RWPE2 (cell line): ENCODE results near the gene SMYD1.

Experiments used
- ATAC-seq: fragments of 200-7000 bp; cut with Tn5 transposase; 3 replicates; pipeline ENCODE4 v1.9.1; 2021; ENCODE audit warnings: low read depth
- DNase-seq: peaks from one replicate; pipeline ENCODE4 v3.0.0-alpha.2; 2020; ENCODE audit warnings: low spot score
- H3K27ac ChIP-seq: fragments of 450-650 bp; 2 replicates; pipeline ENCODE4 v1.5.1; 2017; ENCODE audit warnings: mild to moderate bottlenecking; ENCODE audit not compliant: poor library complexity, severe bottlenecking
- H3K27me3 ChIP-seq: fragments of 250-450 bp; sonication (Bioruptor Pico); 2 replicates; pipeline ENCODE4 v1.5.1; 2021; ENCODE audit warnings: mild to moderate bottlenecking, moderate library complexity; ENCODE audit not compliant: insufficient read depth, poor library complexity, severe bottlenecking
- H3K36me3 ChIP-seq: fragments of 250-450 bp; sonication (Bioruptor Pico); 2 replicates; pipeline ENCODE4 v1.5.1; 2020; ENCODE audit warnings: low read depth, mild to moderate bottlenecking, moderate library complexity
- H3K4me1 ChIP-seq: fragments of 250-450 bp; sonication (Bioruptor Pico); 2 replicates; pipeline ENCODE4 v1.5.1; 2021; ENCODE audit warnings: mild to moderate bottlenecking, moderate library complexity; ENCODE audit not compliant: insufficient read depth, poor library complexity, severe bottlenecking
- H3K4me3 ChIP-seq: fragments of 250-450 bp; sonication (Bioruptor Pico); 2 replicates; pipeline ENCODE4 v1.5.1; 2021; ENCODE audit warnings: mild to moderate bottlenecking, moderate library complexity; ENCODE audit not compliant: severe bottlenecking
- H3K9me3 ChIP-seq: fragments of 250-450 bp; sonication (Bioruptor Pico); 2 replicates; pipeline ENCODE4 v1.5.1; 2021; ENCODE audit warnings: mild to moderate bottlenecking, moderate library complexity; ENCODE audit not compliant: severe bottlenecking
- TF ChIP-seq, protein P1 (sequence below): fragments of 450-650 bp; IDR thresholded peaks from one replicate; pipeline ENCODE4 v1.5.1; 2017; ENCODE audit warnings: mild to moderate bottlenecking, moderate library complexity; ENCODE audit not compliant: poor library complexity, severe bottlenecking

SMYD1 gene

GRCh38 chr2:88054782-88055370 is 12.7 kb upstream of the SMYD1 start:
- peak; percentile 9; the same call in 2 of the 3 replicates for ATAC-seq
- Histone ChIP-seq H3K36me3 (peaks cover 6% of the 10 kb centered on the region; the same call in 1 of the 2 replicates), H3K4me3 (peak overlapping the region; percentile 83), H3K9me3 (no peaks in the 10 kb centered on the region), H3K27ac (peak overlapping the region; percentile 75), H3K4me1 (peaks cover 9% of the 10 kb centered on the region), H3K27me3 (no peaks in the 10 kb centered on the region)
- TF ChIP-seq, protein P1, sequence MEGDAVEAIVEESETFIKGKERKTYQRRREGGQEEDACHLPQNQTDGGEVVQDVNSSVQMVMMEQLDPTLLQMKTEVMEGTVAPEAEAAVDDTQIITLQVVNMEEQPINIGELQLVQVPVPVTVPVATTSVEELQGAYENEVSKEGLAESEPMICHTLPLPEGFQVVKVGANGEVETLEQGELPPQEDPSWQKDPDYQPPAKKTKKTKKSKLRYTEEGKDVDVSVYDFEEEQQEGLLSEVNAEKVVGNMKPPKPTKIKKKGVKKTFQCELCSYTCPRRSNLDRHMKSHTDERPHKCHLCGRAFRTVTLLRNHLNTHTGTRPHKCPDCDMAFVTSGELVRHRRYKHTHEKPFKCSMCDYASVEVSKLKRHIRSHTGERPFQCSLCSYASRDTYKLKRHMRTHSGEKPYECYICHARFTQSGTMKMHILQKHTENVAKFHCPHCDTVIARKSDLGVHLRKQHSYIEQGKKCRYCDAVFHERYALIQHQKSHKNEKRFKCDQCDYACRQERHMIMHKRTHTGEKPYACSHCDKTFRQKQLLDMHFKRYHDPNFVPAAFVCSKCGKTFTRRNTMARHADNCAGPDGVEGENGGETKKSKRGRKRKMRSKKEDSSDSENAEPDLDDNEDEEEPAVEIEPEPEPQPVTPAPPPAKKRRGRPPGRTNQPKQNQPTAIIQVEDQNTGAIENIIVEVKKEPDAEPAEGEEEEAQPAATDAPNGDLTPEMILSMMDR = no peak
- DNase-seq = no peak

- Histone ChIP-seq H3K4me3 (peak within 1 kb of the TSS; percentile 83), H3K4me1 (peaks cover 9% of the 10 kb centered on the region), H3K27ac (peak within 1 kb of the TSS; percentile 75), H3K27me3 (no peaks in the 10 kb centered on the region), H3K36me3 (peaks cover 6% of the 10 kb centered on the region; the same call in 1 of the 2 replicates), H3K9me3 (no peaks in the 10 kb centered on the region)
- ATAC-seq = peak; percentile 91
- TF ChIP-seq, protein P1 = no peak
- DNase-seq = peak; percentile 91
Observed at GRCh38 chr2:88055371-88056128, 12.1 kb upstream of the SMYD1 start, which contains the start of gene KRCC1. Gene KRCC1 (minus strand): TSS chr2:88055783. CDS start chr2:88028563, 27,220 bp downstream.

DNA sequence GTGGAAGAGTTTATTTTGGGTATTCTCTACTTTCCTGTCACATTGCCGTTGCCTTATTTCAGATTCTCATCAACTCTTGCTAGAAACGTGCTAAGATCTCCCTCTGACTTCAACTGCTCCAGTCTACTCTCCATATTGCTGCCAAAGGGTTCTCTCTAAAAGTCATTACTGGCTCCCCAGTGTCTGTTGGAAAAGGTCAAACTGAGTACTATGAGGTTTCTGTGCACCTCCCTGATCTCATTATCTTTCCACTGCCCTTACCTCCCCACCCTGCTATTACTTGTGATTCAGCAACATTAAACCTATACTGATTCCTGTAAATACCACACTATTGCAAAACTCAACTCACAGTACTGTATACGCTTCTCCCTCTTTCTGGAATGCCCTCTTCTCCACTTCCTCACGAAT is 10.2 kb upstream of the SMYD1 start:
- H3K4me3 ChIP-seq = no peak overlapping the region
- peaks cover 9% of the 10 kb centered on the region for H3K4me1 ChIP-seq
- H3K9me3 ChIP-seq = no peaks in the 10 kb centered on the region
- peaks cover 6% of the 10 kb centered on the region; the same call in 1 of the 2 replicates for H3K36me3 ChIP-seq
- DNase-seq (no peak), ATAC-seq (no peak)
- no peaks in the 10 kb centered on the region for H3K27me3 ChIP-seq
- no peak overlapping the region for H3K27ac ChIP-seq
- TF ChIP-seq, protein P1 = no peak

- DNase-seq (no peak), ATAC-seq (no peak)
- TF ChIP-seq, protein P1 = no peak
- Histone ChIP-seq H3K4me1 (peaks cover 9% of the 10 kb centered on the region), H3K4me3 (no peak overlapping the region), H3K27ac (no peak overlapping the region), H3K27me3 (no peaks in the 10 kb centered on the region), H3K36me3 (peaks cover 6% of the 10 kb centered on the region; the same call in 1 of the 2 replicates), H3K9me3 (no peaks in the 10 kb centered on the region)
Observed at GRCh38 chr2:88058191-88058590, 9.4 kb upstream of the SMYD1 start.
